G401 (cell line): ENCODE results near the gene PDHX. TPM values are rescaled to one million over a fixed set of nuclear protein-coding genes. Genes with fewer than 3 reads are reported as not detected.
"Not testable (repeated sequence)": the region's sequence is repeated elsewhere in the genome, so short reads cannot be mapped to it uniquely, and the experiment has no call there.

ENCODE experiments used
- DNase-seq: peaks from one replicate; pipeline ENCODE4 v3.0.0-alpha.2; 2015; ENCODE audit warnings: low spot score
- in situ Hi-C: cut with HindIII; loops from 2 replicates; pipeline ENCODE4 v1.10.0; 2016; ENCODE audit warnings: low sequenced_read_pairs, mixed read lengths
- total RNA-seq: library from RNA; depleted of rRNA; stranded (reverse); fragments of >200 nt; shearing (Covaris generic); gene quantifications from 2 replicates; pipeline ENCODE4 v1.2.3, GENCODE V29; 2014; rRNA removed

The PDHX gene
- total RNA-seq: 28.7 and 40.6 TPM in 2 replicates

DNA sequence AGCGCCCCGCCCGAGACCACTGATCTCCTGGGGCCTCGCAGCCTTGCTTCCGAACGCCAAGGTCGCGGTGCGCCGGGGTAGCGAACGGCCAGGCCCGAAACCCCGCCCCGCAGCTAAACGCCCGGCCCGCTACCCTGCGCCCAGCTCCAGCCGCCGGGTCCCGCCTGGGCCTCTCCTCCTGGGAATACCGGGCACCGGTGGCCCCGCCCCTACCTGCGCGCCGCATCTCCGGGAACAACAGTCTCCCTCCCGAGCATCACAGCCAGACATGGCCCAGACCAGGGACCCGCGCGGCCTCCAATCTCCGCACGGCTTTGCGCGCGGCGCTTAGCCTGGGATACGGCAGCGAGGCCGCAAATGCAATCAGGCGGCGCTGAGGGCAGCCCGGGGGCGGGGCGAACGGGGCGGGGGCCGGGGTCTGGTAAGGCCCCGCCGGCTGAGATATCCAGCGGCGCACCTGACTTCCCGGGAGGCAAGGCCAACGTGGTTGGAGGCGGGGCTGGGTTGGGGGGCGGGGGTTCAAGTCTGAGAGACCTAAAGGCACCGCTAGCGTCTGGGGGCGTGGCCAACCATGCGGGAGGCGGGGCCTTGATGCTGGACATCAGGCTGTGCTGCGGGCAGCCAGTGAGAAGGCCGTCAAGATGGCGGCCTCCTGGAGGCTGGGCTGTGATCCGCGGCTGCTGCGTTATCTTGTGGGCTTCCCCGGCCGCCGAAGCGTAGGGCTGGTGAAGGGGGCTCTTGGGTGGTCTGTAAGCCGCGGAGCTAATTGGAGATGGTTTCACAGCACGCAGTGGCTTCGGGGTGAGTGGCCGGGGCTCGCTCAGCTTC, at the start of gene PDHX, which contains the start of gene APIP:
TSS of gene PDHX (plus strand) at position 604 of the 828 bp plus-strand sequence. CDS start at position 642, 38 bp downstream.
TSS of gene APIP (minus strand) at position 365 of the 828 bp plus-strand sequence. CDS start at position 270, 95 bp downstream.
- in situ Hi-C loops: no loop called here
- peak; percentile 98 for DNase-seq

- no peak for DNase-seq
- in situ Hi-C loops: no loop called here
Measured at GRCh38 chr11:34869425-34869824, 47.0 kb upstream of the PDHX start.

GRCh38 chr11:34870548-34871196, 45.7 kb upstream of the PDHX start:
- in situ Hi-C loops: no loop called here
- no peak for DNase-seq

DNA sequence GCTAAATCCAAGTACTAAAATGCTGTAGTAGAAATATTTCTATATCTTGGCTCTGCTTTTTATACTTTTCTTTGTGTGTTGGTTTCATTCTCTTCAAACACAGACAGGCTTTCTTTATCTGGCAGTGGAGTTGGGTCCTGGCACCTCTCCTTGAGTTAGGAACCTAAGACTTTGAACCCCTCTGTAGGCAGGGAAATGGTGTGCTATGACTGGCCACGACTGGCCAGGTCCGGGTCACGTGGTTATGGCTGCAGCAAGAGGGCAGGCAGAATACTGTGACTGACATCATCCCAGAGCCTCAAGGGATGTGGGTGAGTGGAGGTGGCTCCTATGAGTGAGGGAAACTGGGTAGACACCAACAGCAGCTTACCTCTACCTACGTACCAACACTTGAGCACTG, 42.2 kb upstream of the PDHX start:
- no peak for DNase-seq
- in situ Hi-C loops: no loop called here

- in situ Hi-C loops: no loop called here
- DNase-seq: no peak
Measured at GRCh38 chr11:34877375-34877975, 38.9 kb upstream of the PDHX start.

- in situ Hi-C loops: no loop called here
Measured at GRCh38 chr11:34881900-34882299, 34.5 kb upstream of the PDHX start.

DNA sequence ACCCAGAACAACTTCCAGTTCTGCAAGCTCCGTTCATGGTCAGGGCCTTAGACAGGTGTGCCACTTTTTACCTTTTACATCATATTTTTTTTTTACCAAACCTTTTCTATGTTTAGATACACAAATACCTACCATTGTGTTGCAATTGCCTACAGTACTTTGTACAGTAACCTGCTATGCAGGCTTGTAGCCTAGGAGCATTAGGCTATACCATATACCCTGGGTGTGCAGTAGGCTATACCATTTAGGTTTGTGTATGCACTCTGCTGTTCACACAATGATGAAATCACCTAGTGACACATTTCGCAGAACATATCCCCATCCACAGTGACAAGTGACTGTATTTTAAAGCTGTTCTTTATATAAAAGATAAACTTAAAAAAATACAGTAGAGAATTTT, 29.8 kb upstream of the PDHX start:
- in situ Hi-C loops: no loop called here
- DNase-seq: no peak

More at GRCh38 chr11:34881900-34882299, 34.5 kb upstream of the PDHX start:
- no peak for DNase-seq

DNA sequence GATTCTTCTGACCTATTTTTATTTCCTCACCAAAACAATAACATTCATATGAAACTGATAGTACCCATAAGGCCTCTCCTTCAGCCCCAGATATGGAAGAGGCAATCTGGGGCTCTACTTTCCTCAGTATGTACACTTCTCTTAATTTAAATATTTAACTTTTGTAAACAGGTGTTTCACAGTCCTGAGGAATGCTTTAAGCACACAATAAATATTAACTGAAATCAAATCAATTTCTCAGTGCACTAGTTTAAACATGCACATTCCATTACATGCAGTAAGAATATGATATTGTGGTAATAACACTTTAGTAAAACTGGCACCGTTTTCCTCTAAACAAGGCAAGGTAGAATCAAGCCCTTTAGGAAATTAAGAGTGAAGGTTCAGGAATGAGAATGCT, 29.2 kb upstream of the PDHX start:
- in situ Hi-C loops: no loop called here

DNA sequence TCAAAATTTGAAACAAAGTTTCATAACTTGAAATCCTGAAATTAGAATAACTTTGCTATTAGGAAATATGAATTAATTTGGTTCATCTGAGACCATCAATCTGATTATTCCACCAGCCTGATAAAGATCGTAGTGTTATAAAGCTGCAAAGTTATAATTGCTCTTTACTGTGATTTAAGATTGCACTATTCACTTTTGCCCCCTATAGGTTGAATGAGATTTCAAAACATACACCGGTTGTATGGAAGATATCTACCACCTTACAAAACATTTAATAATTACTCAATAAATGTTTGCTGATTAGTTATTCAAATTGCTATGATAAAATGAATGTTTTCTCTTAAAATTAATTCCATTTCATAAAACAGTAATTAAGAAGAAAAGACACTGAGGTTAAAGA, 26.3 kb upstream of the PDHX start:
- DNase-seq: no peak
- in situ Hi-C loops: no loop called here

More for the DNA sequence above, 29.2 kb upstream of the PDHX start:
- DNase-seq: no peak

DNA sequence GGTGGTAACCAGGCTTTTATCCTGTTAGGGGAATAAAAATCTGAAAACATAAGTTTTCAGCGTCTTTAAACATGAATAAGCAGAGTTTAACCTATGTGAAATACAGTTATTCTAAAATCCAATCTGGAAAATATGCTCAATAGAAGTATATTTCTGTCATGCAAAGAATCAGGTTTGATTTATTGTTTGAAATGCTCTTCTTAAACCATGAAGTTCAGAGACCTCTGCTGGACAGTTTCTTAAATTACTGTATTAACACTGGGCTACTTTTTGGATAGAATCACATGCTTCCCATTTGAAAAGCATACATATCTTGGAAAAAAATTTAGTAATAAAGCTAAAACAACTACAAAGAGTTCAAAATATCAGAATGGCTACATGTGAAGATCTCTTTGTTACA, 25.6 kb upstream of the PDHX start:
- in situ Hi-C loops: no loop called here
- peak; percentile 25 for DNase-seq

- in situ Hi-C loops: no loop called here
- no peak for DNase-seq
Measured at GRCh38 chr11:34891611-34892010, 24.8 kb upstream of the PDHX start.

DNA sequence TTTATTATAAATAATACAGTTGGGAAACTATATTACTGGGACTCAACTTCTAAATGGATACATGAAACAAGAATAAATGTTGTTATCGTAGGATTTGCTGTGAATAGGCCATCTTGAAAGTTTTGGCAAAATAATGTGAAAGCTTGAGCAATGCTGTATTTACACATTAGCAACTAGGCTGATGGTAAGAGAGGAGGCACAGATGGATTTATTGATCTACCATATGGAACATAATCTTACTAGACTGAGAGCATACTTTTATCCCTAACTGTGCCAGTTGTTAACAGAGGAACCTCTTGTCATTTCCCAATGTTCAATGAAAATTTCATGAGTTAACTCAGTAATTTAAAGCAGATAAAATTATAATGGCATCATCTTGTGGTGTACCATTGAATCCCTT, 23.0 kb upstream of the PDHX start:
- no peak for DNase-seq
- in situ Hi-C loops: no loop called here

DNA sequence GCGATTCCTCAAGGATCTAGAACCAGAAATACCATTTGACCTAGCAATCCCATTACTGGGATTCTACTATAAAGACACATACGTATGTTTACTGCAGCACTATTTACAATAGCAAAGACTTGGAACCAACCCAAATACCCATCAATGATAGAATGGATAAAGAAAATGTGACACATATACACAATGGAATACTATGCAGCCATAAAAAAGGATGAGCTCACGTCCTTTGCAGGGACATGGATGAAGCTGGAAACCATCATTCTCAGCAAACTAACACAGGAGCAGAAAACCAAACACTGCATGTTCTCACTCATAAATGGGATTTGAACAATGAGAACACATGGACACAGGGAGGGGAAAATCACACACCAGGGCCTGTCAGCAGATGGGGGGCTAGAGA, 20.2 kb upstream of the PDHX start:
- DNase-seq, in situ Hi-C loops: not testable (repeated sequence)

- DNase-seq: no peak
- in situ Hi-C loops: no loop called here
Measured at GRCh38 chr11:34897171-34897870, 19.1 kb upstream of the PDHX start.

DNA sequence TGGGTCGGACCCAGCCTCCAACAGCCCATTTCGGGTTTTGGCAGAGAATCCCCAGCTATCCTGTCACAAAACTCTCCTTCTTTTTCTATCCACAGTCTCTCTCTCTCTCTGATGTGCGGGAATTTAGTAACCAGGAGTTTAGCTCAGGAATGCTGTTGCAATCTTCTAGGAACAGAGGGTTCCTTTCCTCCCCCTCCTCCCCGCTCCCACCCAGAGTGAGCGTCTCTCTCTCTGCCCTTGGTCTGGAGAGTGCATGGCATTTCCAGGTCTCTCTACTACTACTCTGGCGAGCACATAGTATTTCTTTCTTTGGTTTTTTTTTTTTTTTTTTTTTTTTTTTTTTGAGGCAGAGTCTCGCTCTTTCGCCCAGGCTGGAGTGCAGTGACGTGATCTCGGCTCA, 17.9 kb upstream of the PDHX start:
- in situ Hi-C loops: no loop called here
- no peak for DNase-seq

DNA sequence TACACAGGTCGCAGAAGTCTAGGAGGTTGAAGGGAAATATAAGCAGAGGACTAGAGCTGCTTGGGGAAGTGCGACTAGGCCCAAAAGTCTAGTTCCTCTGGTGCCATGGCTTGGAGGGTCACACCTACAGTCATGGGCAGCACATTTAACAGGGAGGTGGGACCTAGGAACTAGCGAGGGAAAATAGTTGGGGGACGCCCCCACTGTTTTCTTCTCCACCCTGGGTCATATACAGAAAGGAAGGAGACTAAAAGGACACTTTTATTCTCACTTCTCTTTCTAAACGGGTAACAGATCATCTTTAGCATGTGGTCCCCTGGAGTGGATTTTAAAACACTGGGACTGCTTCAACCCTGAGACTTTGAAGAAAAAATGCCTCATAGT, 16.8 kb upstream of the PDHX start:
- DNase-seq: no peak
- in situ Hi-C loops: no loop called here

DNA sequence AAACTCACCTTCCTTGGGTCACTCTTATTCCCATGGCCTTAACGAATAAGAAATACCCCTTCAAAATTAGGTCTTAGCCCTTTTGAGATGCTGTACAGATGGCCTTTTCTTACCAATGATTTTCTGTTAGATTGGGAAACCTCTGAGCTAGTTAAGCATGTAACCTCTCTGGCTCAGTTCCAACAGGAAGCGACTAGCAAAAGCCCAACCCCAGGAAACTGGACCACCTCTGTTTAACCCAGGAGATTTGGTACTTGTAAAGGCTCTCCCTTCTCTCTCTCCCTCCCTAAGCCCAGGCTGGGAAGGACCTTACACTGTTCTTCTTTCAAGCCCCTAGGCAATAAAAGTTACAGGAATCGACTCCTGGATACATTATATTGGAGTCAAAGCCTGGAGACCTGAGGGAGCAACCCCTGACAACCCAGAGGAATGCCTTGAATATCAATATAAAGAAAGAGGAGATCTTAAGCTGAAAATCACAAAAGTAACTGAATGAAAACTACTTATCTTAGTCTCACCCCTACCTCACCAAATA, 11.9 kb upstream of the PDHX start:
- in situ Hi-C loops: no loop called here
- no peak for DNase-seq

- DNase-seq: no peak
Measured at GRCh38 chr11:34905666-34906065, 10.8 kb upstream of the PDHX start.

DNA sequence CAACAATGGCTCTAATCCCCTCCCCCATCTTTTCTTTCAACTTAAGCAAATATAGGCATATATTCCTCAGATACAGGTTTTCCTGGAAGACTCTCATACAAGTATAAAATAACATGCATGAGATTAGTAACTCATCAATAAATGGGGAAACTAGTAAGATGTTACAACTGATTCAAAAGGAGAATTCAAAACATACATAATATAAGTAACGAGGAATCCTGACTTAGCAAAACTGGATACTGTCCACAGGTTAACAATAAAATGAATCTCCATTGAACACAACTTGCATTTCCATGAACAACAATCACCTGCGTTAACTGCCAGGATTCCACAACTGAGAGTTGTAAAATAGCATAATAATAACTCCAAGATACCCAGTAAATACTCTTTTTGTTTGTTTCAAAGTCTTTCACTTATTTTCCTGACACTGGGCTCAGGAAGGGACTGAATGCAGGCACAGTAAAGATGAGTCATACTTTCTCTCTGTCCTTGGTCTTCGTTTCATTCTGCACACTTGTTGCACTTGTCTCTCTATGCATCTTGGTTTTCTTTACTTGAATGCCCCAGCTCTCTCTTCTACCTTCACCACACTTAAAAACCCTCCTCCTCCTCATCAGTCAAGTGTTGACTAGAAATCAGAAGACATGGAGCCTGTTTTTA, 8.4 kb upstream of the PDHX start:
- no peak for DNase-seq
- in situ Hi-C loops: no loop called here

More at GRCh38 chr11:34905666-34906065, 10.8 kb upstream of the PDHX start:
- in situ Hi-C loops: no loop called here
